ENCODE results near the gene GRK6. TPM values are rescaled to one million over a fixed set of nuclear protein-coding genes. Genes with fewer than 3 reads are reported as not detected.

Gene GRK6
- total RNA-seq = 10 to 100 TPM; 28.6 to 32.4 TPM

DNA sequence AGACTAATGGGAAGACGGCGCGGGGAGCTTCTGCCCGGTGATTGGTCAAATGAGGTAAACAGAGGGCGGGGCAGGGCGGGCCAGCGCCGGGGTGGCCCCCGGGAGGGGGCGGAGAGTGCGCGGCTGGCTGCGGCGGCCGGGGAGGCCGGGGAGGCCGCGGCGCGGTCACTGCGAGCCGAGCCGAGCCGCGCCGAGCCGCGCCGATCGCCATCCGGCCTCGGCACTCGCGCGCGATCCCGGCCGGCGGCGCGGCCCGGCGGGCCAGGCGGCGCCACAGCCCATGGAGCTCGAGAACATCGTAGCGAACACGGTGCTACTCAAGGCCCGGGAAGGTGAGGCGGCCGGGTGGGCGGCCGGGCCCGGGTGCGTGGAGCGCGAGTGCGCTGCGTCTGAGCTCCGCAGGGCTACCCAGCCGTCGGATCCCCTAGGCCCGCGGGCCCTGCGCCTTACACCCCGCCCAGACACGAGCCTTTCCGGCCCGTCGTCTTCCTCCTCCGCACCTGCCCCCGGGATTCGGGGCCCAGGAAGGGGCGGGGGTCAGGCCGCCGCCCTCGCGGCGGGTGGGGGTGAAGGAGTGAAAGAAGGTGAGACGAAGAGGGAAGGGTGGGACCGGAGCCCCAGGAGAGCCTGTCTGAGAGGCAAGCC lies at the start of gene GRK6:
Gene GRK6, plus strand, starts transcription at position 111 of the 645 bp plus-strand sequence. Its CDS starts 170 bp downstream, at position 281.
- TF ChIP-seq POLR2A (IDR thresholded peaks at IDR 0.05) = no peak
- TF ChIP-seq, protein P1, sequence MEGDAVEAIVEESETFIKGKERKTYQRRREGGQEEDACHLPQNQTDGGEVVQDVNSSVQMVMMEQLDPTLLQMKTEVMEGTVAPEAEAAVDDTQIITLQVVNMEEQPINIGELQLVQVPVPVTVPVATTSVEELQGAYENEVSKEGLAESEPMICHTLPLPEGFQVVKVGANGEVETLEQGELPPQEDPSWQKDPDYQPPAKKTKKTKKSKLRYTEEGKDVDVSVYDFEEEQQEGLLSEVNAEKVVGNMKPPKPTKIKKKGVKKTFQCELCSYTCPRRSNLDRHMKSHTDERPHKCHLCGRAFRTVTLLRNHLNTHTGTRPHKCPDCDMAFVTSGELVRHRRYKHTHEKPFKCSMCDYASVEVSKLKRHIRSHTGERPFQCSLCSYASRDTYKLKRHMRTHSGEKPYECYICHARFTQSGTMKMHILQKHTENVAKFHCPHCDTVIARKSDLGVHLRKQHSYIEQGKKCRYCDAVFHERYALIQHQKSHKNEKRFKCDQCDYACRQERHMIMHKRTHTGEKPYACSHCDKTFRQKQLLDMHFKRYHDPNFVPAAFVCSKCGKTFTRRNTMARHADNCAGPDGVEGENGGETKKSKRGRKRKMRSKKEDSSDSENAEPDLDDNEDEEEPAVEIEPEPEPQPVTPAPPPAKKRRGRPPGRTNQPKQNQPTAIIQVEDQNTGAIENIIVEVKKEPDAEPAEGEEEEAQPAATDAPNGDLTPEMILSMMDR (IDR thresholded peaks at IDR 0.05) = no peak
- no peak for TF ChIP-seq POLR2AphosphoS5 (IDR thresholded peaks at IDR 0.05)
- H3K9me3 ChIP-seq = no peaks in the 10 kb centered on the region
- H3K4me1 ChIP-seq (replicated peaks) = peaks cover 3% of the 10 kb centered on the region
- H3K36me3 ChIP-seq = no peaks in the 10 kb centered on the region
- DNase-seq (ENCODE audit: low spot score) = peak; percentile 21
- peak within 1 kb of the TSS; percentile 89 to 90 for H3K4me3 ChIP-seq
- H3K27me3 ChIP-seq (replicated peaks; ENCODE audit: insufficient read depth) = no peaks in the 10 kb centered on the region
- intact Hi-C loops (cut with DNase I) = no loop called here
- WGBS = under 1% methylated on average over 79 of the region's 82 CpGs
- peak within 1 kb of the TSS; percentile 92 to 94 for H3K27ac ChIP-seq

DNA sequence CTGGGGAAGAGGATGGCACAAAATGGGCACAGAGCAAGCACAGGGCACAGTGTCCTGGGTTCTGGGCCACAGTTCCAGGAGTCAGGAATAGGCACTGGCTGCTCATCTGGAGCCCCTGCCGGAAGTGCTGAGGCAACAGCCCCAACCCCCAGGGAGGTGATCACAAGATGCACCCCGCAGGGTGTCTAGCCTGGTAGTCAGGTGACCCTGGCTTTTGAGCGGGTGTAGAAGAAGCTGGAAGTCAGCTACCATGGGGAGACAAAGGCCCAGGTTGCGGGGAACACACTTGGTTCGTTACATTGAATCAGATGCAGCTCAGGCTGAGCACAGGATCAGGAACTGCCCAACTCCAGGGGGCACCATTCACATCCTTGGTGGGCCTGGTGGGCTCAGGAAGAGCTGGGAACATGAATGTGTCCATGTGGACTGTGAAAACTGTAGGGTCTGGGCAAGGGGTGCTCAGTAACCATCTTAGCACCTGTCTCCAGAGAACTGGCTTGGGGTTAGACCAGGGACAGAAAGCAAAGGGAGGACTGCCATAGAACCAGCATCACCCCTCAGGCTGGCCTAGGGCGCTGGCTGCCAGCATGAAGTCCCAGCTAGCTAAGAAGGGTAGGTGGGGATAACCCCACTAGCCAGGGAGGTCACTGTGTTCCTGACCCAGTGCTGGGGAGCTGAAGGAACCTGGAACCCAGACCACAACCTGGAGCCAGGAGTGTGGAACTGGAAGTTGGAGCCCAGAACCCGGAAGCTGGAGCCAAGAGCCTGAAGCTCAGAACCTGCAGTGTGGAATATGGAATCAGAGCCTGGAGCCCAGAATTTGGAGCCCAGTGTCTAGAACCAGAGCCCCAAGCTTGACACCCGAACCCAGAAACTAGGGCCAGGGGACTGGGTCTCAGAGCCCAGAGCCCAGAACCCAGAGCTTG lies 48.4 kb upstream of the GRK6 start:
- Histone ChIP-seq H3K4me1 (replicated peaks) (no peaks in the 10 kb centered on the region), H3K27ac (no peak overlapping the region), H3K36me3 (no peaks in the 10 kb centered on the region), H3K9me3 (no peaks in the 10 kb centered on the region), H3K4me3 (no peak overlapping the region), H3K27me3 (replicated peaks; ENCODE audit: insufficient read depth) (no peaks in the 10 kb centered on the region)
- intact Hi-C loops (cut with DNase I) = no loop called here
- DNase-seq (ENCODE audit: low spot score) = no peak
- TF ChIP-seq POLR2A (IDR thresholded peaks at IDR 0.05) (no peak), POLR2AphosphoS5 (IDR thresholded peaks at IDR 0.05) (no peak)
- TF ChIP-seq, protein P1 (IDR thresholded peaks at IDR 0.05) = no peak
- WGBS = 93% methylated on average over 8 of the region's 8 CpGs

DNA sequence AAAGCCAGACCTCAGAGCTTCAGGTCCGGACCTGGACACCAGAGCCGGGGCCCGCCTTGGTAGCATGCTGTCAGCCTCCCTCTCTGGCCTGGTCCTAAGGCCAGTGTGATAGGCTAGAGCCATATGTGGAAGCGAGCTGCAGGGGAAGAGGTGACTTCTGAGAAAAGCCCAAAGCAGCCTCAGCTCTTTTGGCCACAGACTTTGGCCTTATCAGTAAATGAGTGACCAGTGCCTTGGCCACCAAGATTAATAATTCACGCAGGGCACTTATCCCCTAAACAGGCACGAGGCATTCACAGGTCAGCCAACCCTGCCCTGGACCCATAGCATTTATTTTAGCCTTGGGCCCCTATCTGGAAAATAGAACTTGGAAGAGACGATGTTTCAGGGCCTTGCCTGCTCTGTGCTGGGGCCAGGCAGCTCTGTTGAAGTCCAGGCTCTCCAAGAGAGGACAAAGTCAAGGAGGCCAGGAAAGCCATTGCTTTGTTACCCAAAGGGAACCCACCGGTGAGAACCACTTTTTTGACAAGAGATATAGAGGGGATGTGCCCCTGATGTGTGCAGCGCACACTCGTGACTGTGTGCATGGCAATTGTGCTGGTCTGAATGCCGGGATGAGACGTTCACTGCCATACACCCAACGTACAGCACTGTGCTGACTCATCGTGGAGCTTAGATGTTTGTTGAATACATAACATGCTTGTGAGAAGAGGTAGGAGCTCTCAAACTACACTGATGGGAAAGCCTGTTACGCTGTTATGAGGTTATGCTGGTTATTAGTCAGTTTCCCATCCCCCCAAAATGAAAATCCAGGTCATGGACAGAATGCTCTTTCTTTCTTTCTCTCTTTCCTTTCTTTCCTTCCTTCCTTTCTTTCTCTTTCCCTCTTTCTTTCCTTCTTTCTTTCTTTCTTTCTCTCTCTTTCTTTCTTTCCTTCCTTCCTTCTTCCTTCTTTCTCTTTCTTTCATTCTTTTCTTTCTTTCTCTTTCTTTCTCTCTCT lies 47.3 kb upstream of the GRK6 start:
- intact Hi-C loops (cut with DNase I) = no loop called here
- Histone ChIP-seq H3K36me3 (no peaks in the 10 kb centered on the region), H3K27me3 (replicated peaks; ENCODE audit: insufficient read depth) (no peaks in the 10 kb centered on the region), H3K4me1 (replicated peaks) (no peaks in the 10 kb centered on the region), H3K9me3 (no peaks in the 10 kb centered on the region), H3K4me3 (no peak overlapping the region), H3K27ac (no peak overlapping the region)
- no peak for DNase-seq (ENCODE audit: low spot score)
- TF ChIP-seq, protein P1 (IDR thresholded peaks at IDR 0.05) = no peak
- TF ChIP-seq POLR2A (IDR thresholded peaks at IDR 0.05) (no peak), POLR2AphosphoS5 (IDR thresholded peaks at IDR 0.05) (no peak)
- WGBS = 83% methylated on average over 13 of the region's 15 CpGs

DNA sequence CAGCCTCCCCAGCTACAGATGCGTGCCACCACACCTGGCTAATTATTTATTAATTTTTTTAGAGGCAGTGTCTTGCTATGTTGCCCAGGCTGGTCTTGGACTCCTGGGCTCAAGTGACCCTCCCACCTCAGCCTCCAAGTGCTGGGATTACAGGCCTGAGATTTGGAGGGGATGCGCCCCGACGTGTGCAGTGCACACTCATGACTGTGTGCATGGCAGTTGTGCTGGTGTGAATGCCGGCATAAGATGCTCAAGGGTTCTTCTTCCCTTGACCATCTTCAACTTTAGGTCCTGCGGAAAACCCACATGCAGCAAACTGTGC lies 45.7 kb upstream of the GRK6 start:
- TF ChIP-seq, protein P1 (IDR thresholded peaks at IDR 0.05) = no peak
- no peak for TF ChIP-seq POLR2A (IDR thresholded peaks at IDR 0.05)
- TF ChIP-seq POLR2AphosphoS5 (IDR thresholded peaks at IDR 0.05) = no peak
- H3K27ac ChIP-seq = no peak overlapping the region
- H3K9me3 ChIP-seq = no peaks in the 10 kb centered on the region
- H3K4me3 ChIP-seq = no peak overlapping the region
- H3K4me1 ChIP-seq (replicated peaks) = no peaks in the 10 kb centered on the region
- intact Hi-C loops (cut with DNase I) = no loop called here
- no peak for DNase-seq (ENCODE audit: low spot score)
- 85% methylated on average over 6 of the region's 6 CpGs for WGBS
- no peaks in the 10 kb centered on the region for H3K27me3 ChIP-seq (replicated peaks; ENCODE audit: insufficient read depth)
- H3K36me3 ChIP-seq = no peaks in the 10 kb centered on the region

Measured in prostate gland (tissue), 2 donors.